A673 (cell line): Measurements from ENCODE around the gene C6.

Source experiments
- EZH2 ChIP-seq: fragments of 200-600 bp; sonication (generic); IDR thresholded peaks from 2 replicates; pipeline ENCODE4 v1.6.1; 2017; ENCODE audit warnings: borderline replicate concordance, low read depth, mild to moderate bottlenecking, mixed read lengths, antibody characterized with exemption, low read length; ENCODE audit not compliant: poor library complexity, severe bottlenecking
- TF ChIP-seq, protein P1 (sequence below): fragments of 300-800, 200-600 bp; sonication (generic); conservative IDR thresholded peaks from 2 replicates; pipeline ENCODE4 v1.5.1; 2017; ENCODE audit warnings: low read depth, mild to moderate bottlenecking, antibody characterized with exemption, low read length, moderate library complexity, mixed read lengths

GRCh38 chr5:41148448-41148847, 64.9 kb downstream of the C6 start:
- TF ChIP-seq, protein P1, sequence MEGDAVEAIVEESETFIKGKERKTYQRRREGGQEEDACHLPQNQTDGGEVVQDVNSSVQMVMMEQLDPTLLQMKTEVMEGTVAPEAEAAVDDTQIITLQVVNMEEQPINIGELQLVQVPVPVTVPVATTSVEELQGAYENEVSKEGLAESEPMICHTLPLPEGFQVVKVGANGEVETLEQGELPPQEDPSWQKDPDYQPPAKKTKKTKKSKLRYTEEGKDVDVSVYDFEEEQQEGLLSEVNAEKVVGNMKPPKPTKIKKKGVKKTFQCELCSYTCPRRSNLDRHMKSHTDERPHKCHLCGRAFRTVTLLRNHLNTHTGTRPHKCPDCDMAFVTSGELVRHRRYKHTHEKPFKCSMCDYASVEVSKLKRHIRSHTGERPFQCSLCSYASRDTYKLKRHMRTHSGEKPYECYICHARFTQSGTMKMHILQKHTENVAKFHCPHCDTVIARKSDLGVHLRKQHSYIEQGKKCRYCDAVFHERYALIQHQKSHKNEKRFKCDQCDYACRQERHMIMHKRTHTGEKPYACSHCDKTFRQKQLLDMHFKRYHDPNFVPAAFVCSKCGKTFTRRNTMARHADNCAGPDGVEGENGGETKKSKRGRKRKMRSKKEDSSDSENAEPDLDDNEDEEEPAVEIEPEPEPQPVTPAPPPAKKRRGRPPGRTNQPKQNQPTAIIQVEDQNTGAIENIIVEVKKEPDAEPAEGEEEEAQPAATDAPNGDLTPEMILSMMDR = no peak
- no peak for TF ChIP-seq EZH2
